OCI-LY1 (cell line): ENCODE measurements around the gene MED7.

Experiments used
- CTCF ChIP-seq: fragments of 200-600 bp; sonication (generic), shearing (Covaris generic); IDR thresholded peaks from 2 replicates; pipeline ENCODE4 v1.5.1; 2017; ENCODE audit warnings: mild to moderate bottlenecking, antibody characterized with exemption, low read length, moderate library complexity, mixed read lengths
- EZH2 ChIP-seq: fragments of 200-600 bp; sonication (generic), shearing (Covaris generic); IDR thresholded peaks from 2 replicates; pipeline ENCODE4 v1.8.0; 2017; ENCODE audit warnings: borderline replicate concordance, mixed run types, mild to moderate bottlenecking, antibody characterized with exemption, low read length, moderate library complexity, mixed read lengths

GRCh38 chr5:157159209-157159751, 16.6 kb upstream of the MED7 start:
- TF ChIP-seq CTCF (no peak), EZH2 (no peak)
